Stomach (tissue), 9 donors: ENCODE results near the gene CAMK2A. TPM values are rescaled to one million over a fixed set of nuclear protein-coding genes. Genes with fewer than 3 reads are reported as not detected.

Experiments used
- DNase-seq, 2 donors: peaks; one replicate each; pipeline versions ENCODE4 v3.0.0 to v3.0.0-alpha.2; 2013 to 2019
- H3K27ac ChIP-seq, 5 donors: fragments of 200-600 bp in 4 of 5; sonication (generic) in 4 of 5; one replicate each; pipeline ENCODE4 v1.5.1; 2013 to 2019; ENCODE audit warnings: mild to moderate bottlenecking in 1 of 5, moderate library complexity in 1 of 5
- H3K27me3 ChIP-seq, 3 donors: fragments of 200-600 bp; sonication (generic); one replicate each; pipeline ENCODE4 v1.5.1; 2017 to 2019; ENCODE audit warnings: mixed run types in 1 of 3
- H3K36me3 ChIP-seq, 4 donors: fragments of 200-600 bp; sonication (generic); 1 replicate in 3 of 4; 2 replicates in 1 of 4; pipeline ENCODE4 v1.5.1; 2016 to 2019
- H3K4me1 ChIP-seq, 4 donors: fragments of 200-600 bp; sonication (generic); one replicate each; pipeline ENCODE4 v1.5.1; 2016 to 2019
- H3K4me3 ChIP-seq, 4 donors: fragments of 200-600 bp; sonication (generic) in 3 of 4; one replicate each; pipeline ENCODE4 v1.5.1; 2016 to 2019; ENCODE audit warnings: mild to moderate bottlenecking in 1 of 4
- H3K9me3 ChIP-seq, 4 donors: fragments of 200-600 bp; sonication (generic); one replicate each; pipeline ENCODE4 v1.5.1; 2016 to 2019
- EP300 ChIP-seq: sonication (generic); formaldehyde crosslinking; IDR thresholded peaks from one replicate; pipeline ENCODE4 v1.6.1; 2017; ENCODE audit warnings: antibody characterized with exemption
- POLR2A ChIP-seq, 4 donors: fragments of 450-650 bp; IDR thresholded peaks; one replicate each; pipeline ENCODE4 v1.6.1; 2016; ENCODE audit warnings: antibody characterized with exemption in 4 of 4, control low read depth in 2 of 4, mild to moderate bottlenecking in 1 of 4, moderate library complexity in 1 of 4
- POLR2AphosphoS5 ChIP-seq, 3 donors: sonication (generic); formaldehyde crosslinking; IDR thresholded peaks; one replicate each; pipeline ENCODE4 v1.6.1; 2016; ENCODE audit warnings: antibody characterized with exemption in 3 of 3
- WGBS, 5 donors: extraction: QIAGEN DNeasy Blood & Tissue Kit in 3 of 5; methylation state at CpG; one replicate each; pipeline versions ENCODE4 v1.1.5 to v1.1.7; 2013 to 2018; 5-methylcytosine and 5-hydroxymethylcytosine counted together
- intact Hi-C: fragments of 100-400 bp; cut with DNase I; formaldehyde crosslinking; loops from one replicate; pipeline ENCODE4 v1.15.1; 2023; ENCODE audit warnings: low total_unique reads
- polyA plus RNA-seq, 3 donors: library from polyadenylated mRNA; stranded (reverse); fragments of 200-250 nt; gene quantifications; one replicate each; pipeline ENCODE4 v1.2.3, GENCODE V29; 2013
- total RNA-seq, 5 donors: library from RNA; depleted of rRNA; stranded (reverse); fragments of >200 nt; gene quantifications; one replicate each; pipeline versions ENCODE4 v1.1.0 to v1.2.3, GENCODE V29; 2014 to 2016
- TF ChIP-seq, protein P1 (sequence below), 7 experiments: fragments of 450-650 bp in 4 of 7; fragments of 200-600 bp in 3 of 7; sonication (generic) in 3 of 7; IDR thresholded peaks; one replicate each; pipeline ENCODE4 v1.5.1; 2016 to 2019; ENCODE audit warnings: antibody characterized with exemption in 7 of 7, control low read depth in 2 of 7, mild to moderate bottlenecking in 1 of 7
- donor health status: healthy with polysubstance abuse.
- donor health status: Bipolar disorder and iron deficiency.
- donor health status: healthy.

The CAMK2A gene
- total and polyA plus RNA-seq, 8 donors: 0.06 to 18.3 (median 0.63) TPM; not detected in 2

DNA sequence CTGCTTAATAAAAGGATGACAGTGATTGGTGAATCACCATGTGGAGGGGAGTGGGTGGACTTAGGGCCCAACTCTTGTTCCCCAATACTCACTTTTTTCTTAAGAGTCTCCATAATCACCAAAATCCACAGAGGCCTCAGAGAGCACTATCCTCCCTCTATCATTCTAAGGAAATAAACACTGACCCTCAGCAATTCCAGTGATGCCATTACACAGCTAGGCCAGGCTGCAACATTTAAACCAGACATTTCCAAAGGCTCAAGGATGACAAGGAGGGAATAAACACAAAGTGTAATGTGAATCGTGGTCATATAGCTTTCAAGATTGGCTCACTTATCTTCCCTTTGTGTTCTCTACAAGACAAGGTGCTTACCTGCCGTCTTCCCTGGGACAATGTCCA is 15.5 kb upstream of the CAMK2A start:
- 45 to 64% (median 56%) methylated on average over 2 of the region's 2 CpGs for WGBS, 5 donors
- Histone ChIP-seq H3K9me3 (no peaks in the 10 kb centered on the region), H3K27ac (peak overlapping the region in 3 of 5 donors; percentile 3 to 80 (median 7)), H3K36me3 (no peaks in the 10 kb centered on the region), H3K4me3 (no peak overlapping the region), H3K4me1 (peaks cover 14 to 55% (median 24%) of the 10 kb centered on the region in 4 donors), H3K27me3 (peaks cover 0 to 40% (median 17%) of the 10 kb centered on the region in 3 donors)
- no peak for DNase-seq
- intact Hi-C loops: no loop called here
- TF ChIP-seq POLR2A (IDR thresholded peaks at IDR 0.05) (no peak), POLR2AphosphoS5 (IDR thresholded peaks at IDR 0.05) (no peak), EP300 (no peak)
- TF ChIP-seq, protein P1, sequence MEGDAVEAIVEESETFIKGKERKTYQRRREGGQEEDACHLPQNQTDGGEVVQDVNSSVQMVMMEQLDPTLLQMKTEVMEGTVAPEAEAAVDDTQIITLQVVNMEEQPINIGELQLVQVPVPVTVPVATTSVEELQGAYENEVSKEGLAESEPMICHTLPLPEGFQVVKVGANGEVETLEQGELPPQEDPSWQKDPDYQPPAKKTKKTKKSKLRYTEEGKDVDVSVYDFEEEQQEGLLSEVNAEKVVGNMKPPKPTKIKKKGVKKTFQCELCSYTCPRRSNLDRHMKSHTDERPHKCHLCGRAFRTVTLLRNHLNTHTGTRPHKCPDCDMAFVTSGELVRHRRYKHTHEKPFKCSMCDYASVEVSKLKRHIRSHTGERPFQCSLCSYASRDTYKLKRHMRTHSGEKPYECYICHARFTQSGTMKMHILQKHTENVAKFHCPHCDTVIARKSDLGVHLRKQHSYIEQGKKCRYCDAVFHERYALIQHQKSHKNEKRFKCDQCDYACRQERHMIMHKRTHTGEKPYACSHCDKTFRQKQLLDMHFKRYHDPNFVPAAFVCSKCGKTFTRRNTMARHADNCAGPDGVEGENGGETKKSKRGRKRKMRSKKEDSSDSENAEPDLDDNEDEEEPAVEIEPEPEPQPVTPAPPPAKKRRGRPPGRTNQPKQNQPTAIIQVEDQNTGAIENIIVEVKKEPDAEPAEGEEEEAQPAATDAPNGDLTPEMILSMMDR (IDR thresholded peaks at IDR 0.05): no peak

DNA sequence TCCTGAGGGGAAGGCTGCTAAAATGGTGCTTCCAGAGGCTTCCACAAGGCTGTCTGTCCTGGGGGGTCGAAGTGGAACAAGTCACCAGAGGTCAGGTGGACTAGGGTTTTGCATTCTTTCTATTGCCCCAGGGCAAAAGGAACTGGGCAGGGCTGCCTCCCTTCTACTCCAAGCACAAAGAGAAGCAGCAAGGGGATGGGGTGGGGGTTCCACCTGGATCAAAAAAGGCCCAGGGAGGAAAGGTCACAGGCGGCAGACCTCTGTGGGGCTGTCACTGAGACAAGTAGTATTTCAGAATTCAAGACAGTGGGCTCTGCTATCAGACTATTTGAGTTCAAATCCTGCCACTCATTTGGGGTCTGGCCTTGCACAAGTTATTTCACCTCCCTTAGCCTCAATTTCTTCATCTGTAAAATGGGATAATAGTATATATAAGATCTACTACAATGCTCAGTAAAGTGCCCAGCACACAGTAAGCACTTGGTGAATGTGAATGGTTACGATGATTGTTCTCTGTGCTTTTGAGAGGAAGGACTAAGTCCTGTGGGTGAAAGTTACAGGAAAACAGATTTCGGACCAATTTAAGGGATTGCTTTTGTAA is 15.0 kb upstream of the CAMK2A start:
- intact Hi-C loops: no loop called here
- H3K27ac ChIP-seq: peak overlapping the region in 3 of 5 donors; percentile 3 to 80 (median 67)

DNA sequence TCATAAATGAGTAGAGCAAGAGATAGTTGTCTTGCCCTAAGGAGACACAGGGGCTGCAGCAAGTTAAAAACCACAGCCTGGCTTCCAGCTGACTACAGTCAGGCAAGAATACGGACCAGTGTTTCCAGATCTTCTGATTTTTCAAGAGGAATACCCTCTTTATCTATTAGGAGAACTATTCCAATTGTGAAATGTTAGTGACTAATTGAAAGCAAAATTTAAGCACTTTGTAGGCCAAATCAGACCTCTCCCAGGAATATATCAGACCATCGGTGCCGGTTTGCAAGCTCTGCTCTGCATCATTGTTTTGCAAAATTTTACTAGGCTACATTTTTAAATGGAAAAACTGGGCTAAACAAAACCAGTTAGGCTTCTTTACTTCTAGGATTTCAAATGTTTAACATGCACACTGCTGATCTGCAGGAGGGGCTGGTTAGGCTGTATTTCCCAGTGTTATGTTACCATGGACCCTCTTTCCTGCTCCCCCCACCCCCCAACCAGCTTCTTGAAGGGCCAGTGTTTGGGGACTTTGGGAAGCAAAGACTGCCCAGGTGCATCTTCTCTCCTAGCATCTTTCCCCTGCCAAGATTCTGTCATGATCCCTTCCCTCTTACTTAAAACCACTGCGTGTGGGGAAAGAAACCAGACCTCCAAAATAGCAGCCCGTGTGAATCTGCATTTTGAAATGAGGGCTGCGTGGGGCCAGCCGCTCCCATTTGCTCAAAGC is 14.2 kb upstream of the CAMK2A start:
- Histone ChIP-seq H3K36me3 (no peaks in the 10 kb centered on the region), H3K27me3 (peaks cover 0 to 40% (median 17%) of the 10 kb centered on the region in 3 donors), H3K27ac (peak overlapping the region in 4 of 5 donors; percentile 57 to 80 (median 64)), H3K9me3 (no peaks in the 10 kb centered on the region), H3K4me1 (peaks cover 14 to 66% (median 28%) of the 10 kb centered on the region in 4 donors), H3K4me3 (no peak overlapping the region)
- TF ChIP-seq POLR2AphosphoS5 (IDR thresholded peaks at IDR 0.05) (no peak), EP300 (no peak), POLR2A (IDR thresholded peaks at IDR 0.05) (no peak)
- TF ChIP-seq, protein P1 (IDR thresholded peaks at IDR 0.05): no peak
- DNase-seq: peak in 1 of 2 donors; percentile 87
- intact Hi-C loops: no loop called here
- WGBS, 5 donors: 58 to 73% (median 64%) methylated on average over 7 of the region's 7 CpGs

More for the DNA sequence above, 15.0 kb upstream of the CAMK2A start:
- Histone ChIP-seq H3K9me3 (no peaks in the 10 kb centered on the region), H3K27me3 (peaks cover 0 to 40% (median 17%) of the 10 kb centered on the region in 3 donors), H3K4me3 (no peak overlapping the region), H3K36me3 (no peaks in the 10 kb centered on the region), H3K4me1 (peaks cover 14 to 58% (median 26%) of the 10 kb centered on the region in 4 donors)
- TF ChIP-seq POLR2AphosphoS5 (IDR thresholded peaks at IDR 0.05) (no peak), EP300 (no peak), POLR2A (IDR thresholded peaks at IDR 0.05) (no peak)
- TF ChIP-seq, protein P1 (IDR thresholded peaks at IDR 0.05): no peak
- 74 to 79% (median 77%) methylated on average over 4 of the region's 4 CpGs for WGBS, 5 donors
- DNase-seq: no peak

DNA sequence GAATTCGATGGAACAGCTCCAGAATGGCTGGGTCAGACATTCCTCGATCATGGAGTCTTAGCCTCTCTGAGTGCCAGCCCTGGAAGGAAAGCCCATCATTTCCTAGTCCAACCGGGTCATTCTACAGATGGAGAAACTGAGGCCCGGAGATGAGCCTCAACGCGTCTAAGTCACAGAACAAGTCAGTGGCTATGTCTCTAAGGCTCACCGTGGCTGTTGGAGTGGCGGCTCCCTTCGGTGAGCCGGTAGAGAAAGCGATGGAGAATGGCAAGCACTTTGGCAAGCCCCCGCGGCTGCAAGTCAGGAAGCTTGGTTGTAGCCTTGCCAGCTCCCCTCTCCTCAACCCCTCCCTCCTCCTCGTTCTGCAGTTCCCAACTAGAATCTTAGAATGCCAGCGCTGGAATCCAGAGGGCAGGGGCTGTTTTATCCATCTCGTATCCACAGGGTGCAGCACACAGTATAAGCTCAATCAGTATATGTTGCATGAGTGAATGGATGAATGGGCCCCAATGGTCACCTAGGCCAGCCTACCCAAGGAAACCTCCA is 13.6 kb upstream of the CAMK2A start:
- Histone ChIP-seq H3K27ac (peak overlapping the region in 4 of 5 donors; percentile 57 to 80 (median 64)), H3K9me3 (no peaks in the 10 kb centered on the region), H3K27me3 (peaks cover 0 to 40% (median 17%) of the 10 kb centered on the region in 3 donors), H3K4me3 (peak overlapping the region; percentile 39 to 40 (median 40)), H3K36me3 (no peaks in the 10 kb centered on the region), H3K4me1 (peaks cover 14 to 72% (median 28%) of the 10 kb centered on the region in 4 donors)
- peak in 1 of 2 donors; percentile 70 for DNase-seq
- no peak for TF ChIP-seq POLR2AphosphoS5 (IDR thresholded peaks at IDR 0.05)
- TF ChIP-seq, protein P1 (IDR thresholded peaks at IDR 0.05): no peak
- TF ChIP-seq EP300: no peak
- no peak for TF ChIP-seq POLR2A (IDR thresholded peaks at IDR 0.05)
- 13 to 34% (median 23%) methylated on average over 16 of the region's 16 CpGs for WGBS, 5 donors
- intact Hi-C loops: no loop called here
